Urinary bladder (tissue), 4 donors: Measurements from ENCODE around the gene CNTN4. TPM values are rescaled to one million over a fixed set of nuclear protein-coding genes. Genes with fewer than 3 reads are reported as not detected.

Source experiments
- DNase-seq: peaks from one replicate; pipeline ENCODE4 v3.0.0-alpha.2; 2015; ENCODE audit errors: extremely low spot score
- H3K27ac ChIP-seq: one replicate; pipeline ENCODE4 v1.5.1; 2013; ENCODE audit warnings: low read depth, mild to moderate bottlenecking, moderate library complexity
- H3K36me3 ChIP-seq: one replicate; pipeline ENCODE4 v1.6.1; 2013; ENCODE audit warnings: mild to moderate bottlenecking, moderate library complexity; ENCODE audit not compliant: insufficient read depth
- H3K4me1 ChIP-seq: one replicate; pipeline ENCODE4 v1.6.1; 2013; ENCODE audit warnings: mild to moderate bottlenecking, moderate library complexity; ENCODE audit not compliant: insufficient read depth
- H3K4me3 ChIP-seq: one replicate; pipeline ENCODE4 v1.5.1; 2013; ENCODE audit warnings: low read depth, low read length
- WGBS: extraction: QIAGEN DNeasy Blood & Tissue Kit; methylation state at CpG from one replicate; pipeline ENCODE4 v1.1.7; 2013; 5-methylcytosine and 5-hydroxymethylcytosine counted together
- polyA plus RNA-seq: library from polyadenylated mRNA; stranded (reverse); fragments of 200-250 nt; gene quantifications from one replicate; pipeline ENCODE4 v1.2.3, GENCODE V29; 2013
- total RNA-seq: library from RNA; depleted of rRNA; stranded (reverse); fragments of >200 nt; gene quantifications from one replicate; pipeline ENCODE4 v1.2.3, GENCODE V29; 2014
- donor health status: healthy with polysubstance abuse.
- donor health status: healthy.

CNTN4 gene
- total and polyA plus RNA-seq, 2 donors: 7.2 to 56.6 TPM

- no peaks in the 10 kb centered on the region for H3K4me1 ChIP-seq
- 87% methylated on average over 1 of the region's 1 CpG for WGBS
- H3K4me3 ChIP-seq: no peak overlapping the region
Measured at GRCh38 chr3:2861120-2861519, 762.5 kb downstream of the CNTN4 start.

GRCh38 chr3:2861920-2862319, 763.3 kb downstream of the CNTN4 start:
- no peak for DNase-seq
- Histone ChIP-seq H3K4me1 (no peaks in the 10 kb centered on the region), H3K4me3 (no peak overlapping the region), H3K27ac (no peak overlapping the region), H3K36me3 (no peaks in the 10 kb centered on the region)
- 90% methylated on average over 1 of the region's 1 CpG for WGBS

More at GRCh38 chr3:2861120-2861519, 762.5 kb downstream of the CNTN4 start:
- no peak overlapping the region for H3K27ac ChIP-seq
- no peaks in the 10 kb centered on the region for H3K36me3 ChIP-seq
- no peak for DNase-seq

GRCh38 chr3:2862366-2862765, 763.7 kb downstream of the CNTN4 start:
- Histone ChIP-seq H3K36me3 (no peaks in the 10 kb centered on the region), H3K4me1 (no peaks in the 10 kb centered on the region), H3K27ac (no peak overlapping the region), H3K4me3 (no peak overlapping the region)
- no peak for DNase-seq
- 60% methylated on average over 1 of the region's 1 CpG for WGBS

- H3K4me3 ChIP-seq: no peak overlapping the region
- no peak overlapping the region for H3K27ac ChIP-seq
- no peaks in the 10 kb centered on the region for H3K4me1 ChIP-seq
- no peaks in the 10 kb centered on the region for H3K36me3 ChIP-seq
- no peak for DNase-seq
- 78% methylated on average over 2 of the region's 2 CpGs for WGBS
Measured at GRCh38 chr3:2863127-2863526, 764.5 kb downstream of the CNTN4 start.

GRCh38 chr3:2869905-2870304, 771.2 kb downstream of the CNTN4 start:
- DNase-seq: no peak
- no peaks in the 10 kb centered on the region for H3K4me1 ChIP-seq
- no peak overlapping the region for H3K4me3 ChIP-seq
- WGBS: 71% methylated on average over 1 of the region's 1 CpG
- H3K36me3 ChIP-seq: no peaks in the 10 kb centered on the region
- no peak overlapping the region for H3K27ac ChIP-seq

- no peak overlapping the region for H3K27ac ChIP-seq
- no peaks in the 10 kb centered on the region for H3K4me1 ChIP-seq
- DNase-seq: no peak
- H3K36me3 ChIP-seq: no peaks in the 10 kb centered on the region
- no peak overlapping the region for H3K4me3 ChIP-seq
- WGBS: 61% methylated on average over 3 of the region's 3 CpGs
Measured at GRCh38 chr3:2870724-2871333, 772.2 kb downstream of the CNTN4 start.

GRCh38 chr3:2872884-2873283, 774.2 kb downstream of the CNTN4 start:
- H3K27ac ChIP-seq: no peak overlapping the region
- WGBS: 73% methylated on average over 2 of the region's 2 CpGs
- no peak for DNase-seq

GRCh38 chr3:2873986-2874385, 775.3 kb downstream of the CNTN4 start:
- Histone ChIP-seq H3K27ac (no peak overlapping the region), H3K36me3 (no peaks in the 10 kb centered on the region), H3K4me1 (no peaks in the 10 kb centered on the region), H3K4me3 (no peak overlapping the region)
- DNase-seq: no peak
- WGBS: 71% methylated on average over 2 of the region's 2 CpGs

More at GRCh38 chr3:2872884-2873283, 774.2 kb downstream of the CNTN4 start:
- Histone ChIP-seq H3K36me3 (no peaks in the 10 kb centered on the region), H3K4me3 (no peak overlapping the region), H3K4me1 (no peaks in the 10 kb centered on the region)

- Histone ChIP-seq H3K4me3 (no peak overlapping the region), H3K4me1 (no peaks in the 10 kb centered on the region), H3K36me3 (no peaks in the 10 kb centered on the region), H3K27ac (no peak overlapping the region)
- no peak for DNase-seq
- WGBS: 82% methylated on average over 3 of the region's 3 CpGs
Measured at GRCh38 chr3:2875699-2876098, 777.0 kb downstream of the CNTN4 start.

- 94% methylated on average over 2 of the region's 2 CpGs for WGBS
- no peak for DNase-seq
- no peaks in the 10 kb centered on the region for H3K36me3 ChIP-seq
- H3K27ac ChIP-seq: no peak overlapping the region
- no peak overlapping the region for H3K4me3 ChIP-seq
- no peaks in the 10 kb centered on the region for H3K4me1 ChIP-seq
Measured at GRCh38 chr3:2876362-2876761, 777.7 kb downstream of the CNTN4 start.

- WGBS: over 99% methylated on average over 2 of the region's 2 CpGs
Measured at GRCh38 chr3:2879023-2879422, 780.4 kb downstream of the CNTN4 start.

GRCh38 chr3:2879587-2879986, 780.9 kb downstream of the CNTN4 start:
- Histone ChIP-seq H3K4me1 (no peaks in the 10 kb centered on the region), H3K27ac (no peak overlapping the region), H3K4me3 (no peak overlapping the region), H3K36me3 (no peaks in the 10 kb centered on the region)
- no peak for DNase-seq

More at GRCh38 chr3:2879023-2879422, 780.4 kb downstream of the CNTN4 start:
- Histone ChIP-seq H3K4me3 (no peak overlapping the region), H3K4me1 (no peaks in the 10 kb centered on the region), H3K36me3 (no peaks in the 10 kb centered on the region), H3K27ac (no peak overlapping the region)
- DNase-seq: no peak

GRCh38 chr3:2880218-2880756, 781.6 kb downstream of the CNTN4 start:
- H3K36me3 ChIP-seq: no peaks in the 10 kb centered on the region
- H3K27ac ChIP-seq: no peak overlapping the region
- DNase-seq: no peak
- no peak overlapping the region for H3K4me3 ChIP-seq
- whole genome bisulfite sequencing: 46% methylated on average over 7 of the region's 7 CpGs
- H3K4me1 ChIP-seq: no peaks in the 10 kb centered on the region

GRCh38 chr3:2883283-2883682, 784.6 kb downstream of the CNTN4 start:
- Histone ChIP-seq H3K36me3 (no peaks in the 10 kb centered on the region), H3K4me1 (no peaks in the 10 kb centered on the region), H3K4me3 (no peak overlapping the region), H3K27ac (no peak overlapping the region)
- DNase-seq: no peak
- 90% methylated on average over 3 of the region's 3 CpGs for WGBS
